AG04450 (cell line): ENCODE measurements around the gene KIF3A. TPM values are rescaled to one million over a fixed set of nuclear protein-coding genes. Genes with fewer than 3 reads are reported as not detected.
A peak's percentile ranks its signal among the peaks of the same experiment; 100 is the strongest.

ENCODE experiments used
- CTCF ChIA-PET: fragments of 300-600, 350-600 bp; formaldehyde crosslinking; extraction: SDS; loops from one replicate; lab custom pipeline; 2022; ENCODE audit warnings: antibody characterized with exemption, inconsistent platforms; lab: Charles Lee
- POLR2A ChIA-PET: fragments of 350-600 bp; formaldehyde crosslinking; extraction: SDS; loops from one replicate; lab custom pipeline; 2021; ENCODE audit warnings: antibody characterized with exemption, inconsistent platforms; lab: Yijun Ruan, JAX
- DNase-seq: peaks from one replicate; pipeline ENCODE4 v3.0.0-alpha.2; 2011; ENCODE audit warnings: low read depth, low spot score
- H3K27ac ChIP-seq: one replicate; pipeline ENCODE4 v1.5.1; 2012; ENCODE audit warnings: low read depth, low read length, control low read depth
- H3K27me3 ChIP-seq: one replicate; pipeline ENCODE4 v1.6.0; 2012; ENCODE audit warnings: low read length; ENCODE audit not compliant: control insufficient read depth, insufficient read depth
- H3K4me3 ChIP-seq: 2 replicates; pipeline ENCODE4 v1.5.1; 2011; ENCODE audit warnings: mild to moderate bottlenecking, low read depth, low read length, control low read depth
- H3K9me3 ChIP-seq: 2 replicates; pipeline ENCODE4 v1.5.1; 2012; ENCODE audit warnings: low read length; ENCODE audit not compliant: control insufficient read depth, insufficient read depth
- polyA plus RNA-seq: library from polyadenylated mRNA; depleted of rRNA; stranded (reverse); fragments of >200 nt; gene quantifications from 2 replicates; pipeline ENCODE4 v1.2.3, GENCODE V29; 2011
- TF ChIP-seq, protein P1 (sequence below): IDR thresholded peaks from 2 replicates; pipeline ENCODE4 v1.5.1; 2011; ENCODE audit warnings: low read depth, low read length, control low read depth, inconsistent platforms

Gene KIF3A
- polyA plus RNA-seq, 1 experiment: 8.9 TPM

DNA sequence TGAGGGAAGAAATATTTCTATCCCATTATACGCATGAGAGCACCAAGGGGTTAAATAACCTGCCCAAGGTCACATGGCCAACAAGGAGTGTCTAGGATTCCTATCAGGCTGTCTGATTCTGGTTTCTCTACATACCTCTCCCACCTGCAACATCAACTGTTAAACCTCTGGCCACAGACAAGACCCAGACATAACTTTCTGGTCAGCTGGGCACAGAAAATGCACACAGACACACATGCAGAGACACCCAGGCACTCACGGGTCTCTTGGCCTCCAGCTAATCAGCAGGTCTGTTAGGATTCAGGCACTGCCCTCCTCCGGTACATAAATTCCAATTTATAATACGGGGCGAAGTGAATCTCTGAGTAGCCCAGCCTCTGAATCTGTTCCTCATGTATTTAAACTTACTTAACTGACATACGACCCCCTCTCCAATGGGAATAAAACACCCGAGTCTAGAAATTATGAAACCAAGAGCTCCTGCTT, 38.2 kb upstream of the KIF3A start:
- Histone ChIP-seq H3K27ac (no peak overlapping the region), H3K9me3 (no peaks in the 10 kb centered on the region), H3K4me3 (peak overlapping the region; percentile 28; the same call in 1 of the 2 replicates), H3K27me3 (no peaks in the 10 kb centered on the region)
- TF ChIP-seq, protein P1, sequence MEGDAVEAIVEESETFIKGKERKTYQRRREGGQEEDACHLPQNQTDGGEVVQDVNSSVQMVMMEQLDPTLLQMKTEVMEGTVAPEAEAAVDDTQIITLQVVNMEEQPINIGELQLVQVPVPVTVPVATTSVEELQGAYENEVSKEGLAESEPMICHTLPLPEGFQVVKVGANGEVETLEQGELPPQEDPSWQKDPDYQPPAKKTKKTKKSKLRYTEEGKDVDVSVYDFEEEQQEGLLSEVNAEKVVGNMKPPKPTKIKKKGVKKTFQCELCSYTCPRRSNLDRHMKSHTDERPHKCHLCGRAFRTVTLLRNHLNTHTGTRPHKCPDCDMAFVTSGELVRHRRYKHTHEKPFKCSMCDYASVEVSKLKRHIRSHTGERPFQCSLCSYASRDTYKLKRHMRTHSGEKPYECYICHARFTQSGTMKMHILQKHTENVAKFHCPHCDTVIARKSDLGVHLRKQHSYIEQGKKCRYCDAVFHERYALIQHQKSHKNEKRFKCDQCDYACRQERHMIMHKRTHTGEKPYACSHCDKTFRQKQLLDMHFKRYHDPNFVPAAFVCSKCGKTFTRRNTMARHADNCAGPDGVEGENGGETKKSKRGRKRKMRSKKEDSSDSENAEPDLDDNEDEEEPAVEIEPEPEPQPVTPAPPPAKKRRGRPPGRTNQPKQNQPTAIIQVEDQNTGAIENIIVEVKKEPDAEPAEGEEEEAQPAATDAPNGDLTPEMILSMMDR: no peak
- ChIA-PET POLR2A (no interaction called here), CTCF (interaction anchor here (0.8 kb wide), 2 partner anchors 8 to 45 kb away, joined by 5 to 7 read pairs; no protein-coding TSS in a partner anchor)
- DNase-seq: no peak

DNA sequence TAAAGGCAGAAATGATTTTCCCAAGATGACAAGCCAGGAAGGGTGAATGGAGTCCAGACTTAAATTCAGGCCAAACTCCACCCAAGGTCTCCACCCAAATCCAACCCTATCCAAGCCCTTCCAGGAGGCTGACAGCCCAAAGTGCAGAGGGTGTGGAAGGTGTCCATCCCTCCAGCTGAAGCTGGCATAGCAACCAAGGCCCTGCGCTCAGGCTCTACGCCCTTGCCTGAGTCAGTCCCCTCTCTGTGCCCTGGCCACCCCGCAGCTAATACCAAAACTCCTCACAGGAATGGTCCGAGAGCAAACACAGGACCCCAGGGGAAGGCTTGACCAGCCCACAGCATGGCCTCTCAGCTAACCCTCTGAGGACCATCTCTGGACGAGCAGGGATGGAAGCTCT, 37.5 kb upstream of the KIF3A start:
- ChIA-PET POLR2A (no interaction called here), CTCF (no interaction called here)
- TF ChIP-seq, protein P1: no peak
- DNase-seq: no peak
- H3K4me3 ChIP-seq: no peak overlapping the region
- H3K9me3 ChIP-seq: no peaks in the 10 kb centered on the region
- no peak overlapping the region for H3K27ac ChIP-seq
- H3K27me3 ChIP-seq: no peaks in the 10 kb centered on the region

DNA sequence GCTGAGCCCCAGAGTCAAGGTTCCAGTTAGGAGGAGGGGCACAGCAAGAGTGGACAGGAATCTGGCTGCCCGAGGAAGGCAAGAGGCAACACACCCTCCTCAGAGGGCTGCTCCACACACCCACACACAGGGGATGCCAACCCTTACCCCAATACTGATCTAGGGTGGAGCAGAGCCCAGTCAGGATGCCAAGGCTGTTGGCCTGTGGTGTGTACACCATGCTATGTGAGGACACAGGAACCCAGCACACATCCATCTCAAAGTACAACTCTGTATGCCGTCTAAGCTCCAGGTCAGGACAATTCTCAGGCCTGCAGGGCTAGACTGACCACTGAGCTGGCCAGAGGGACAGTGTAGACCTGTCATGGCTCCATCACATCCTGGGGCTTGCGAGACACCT, 37.1 kb upstream of the KIF3A start:
- Histone ChIP-seq H3K27ac (no peak overlapping the region), H3K27me3 (no peaks in the 10 kb centered on the region), H3K9me3 (no peaks in the 10 kb centered on the region), H3K4me3 (no peak overlapping the region)
- ChIA-PET CTCF (no interaction called here), POLR2A (no interaction called here)
- no peak for DNase-seq
- TF ChIP-seq, protein P1: no peak

DNA sequence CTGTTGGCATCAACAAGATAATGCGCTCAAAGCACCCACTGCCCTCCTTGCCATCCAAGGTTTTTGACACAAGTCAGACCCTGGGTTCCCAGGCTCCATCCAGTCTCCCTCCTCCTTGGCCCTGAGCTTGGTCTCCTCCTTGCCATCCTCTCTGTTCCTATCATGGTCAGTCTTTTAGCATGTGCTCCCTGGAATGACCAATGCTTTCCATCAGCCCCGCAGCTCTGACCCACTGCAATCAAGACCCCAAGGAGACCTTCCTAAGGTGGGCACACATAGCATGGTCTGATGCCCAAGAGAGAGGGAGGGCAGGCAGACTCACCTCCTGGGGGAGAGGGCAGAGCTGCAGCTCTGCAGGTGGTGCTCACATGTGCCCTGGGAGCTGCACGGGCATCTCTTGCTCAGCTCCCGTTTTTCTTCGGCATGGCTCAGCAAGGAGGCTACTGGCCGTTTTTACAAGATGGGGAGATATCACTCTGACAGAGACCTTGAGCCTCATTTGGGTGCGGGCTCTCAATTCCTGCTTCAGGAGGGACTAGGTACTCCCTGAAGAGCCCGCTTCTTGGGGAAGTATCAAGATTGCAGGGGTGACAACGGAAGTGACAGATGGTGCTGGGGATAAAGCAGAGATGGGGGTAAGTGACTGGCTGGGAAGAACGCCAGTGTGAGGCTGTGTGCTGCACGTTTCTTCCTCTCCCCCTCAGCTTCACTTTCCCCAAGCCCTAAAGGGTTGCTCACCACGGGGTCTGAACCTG, 36.4 kb upstream of the KIF3A start:
- no peaks in the 10 kb centered on the region for H3K27me3 ChIP-seq
- POLR2A ChIA-PET: no interaction called here
- CTCF ChIA-PET: interaction anchor here (1.3 kb wide), 1 partner anchor 46 kb away, joined by 3 read pairs; no protein-coding TSS in a partner anchor
- H3K4me3 ChIP-seq: no peak overlapping the region
- DNase-seq: no peak
- TF ChIP-seq, protein P1: no peak
- H3K9me3 ChIP-seq: no peaks in the 10 kb centered on the region
- H3K27ac ChIP-seq: no peak overlapping the region

DNA sequence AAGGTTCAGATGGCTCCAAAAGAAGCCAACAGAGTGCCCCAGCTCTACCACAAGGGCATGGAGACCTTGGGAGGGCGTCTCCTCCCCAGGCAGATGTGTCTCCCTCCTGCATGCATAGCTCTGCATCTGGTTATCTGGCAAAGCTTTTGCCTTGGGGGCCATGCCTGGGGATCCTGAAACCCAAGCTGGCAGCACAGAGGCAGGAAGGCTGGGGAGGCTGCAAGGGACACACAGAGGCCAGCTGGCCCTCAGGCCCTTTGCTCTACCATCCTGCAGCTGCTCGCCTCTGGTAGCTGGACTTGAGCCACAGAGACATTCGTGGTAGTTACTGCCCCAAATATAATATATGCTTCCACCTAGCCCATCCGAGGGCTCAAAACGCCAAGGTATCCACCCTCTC, 35.8 kb upstream of the KIF3A start:
- H3K4me3 ChIP-seq: no peak overlapping the region
- no peaks in the 10 kb centered on the region for H3K9me3 ChIP-seq
- TF ChIP-seq, protein P1: no peak
- CTCF ChIA-PET: interaction anchor here (1.3 kb wide), 1 partner anchor 47 kb away, joined by 3 read pairs; no protein-coding TSS in a partner anchor
- no peaks in the 10 kb centered on the region for H3K27me3 ChIP-seq
- DNase-seq: no peak
- POLR2A ChIA-PET: no interaction called here
- H3K27ac ChIP-seq: no peak overlapping the region
